T-helper 1 cell (primary cell): ENCODE results near the gene CCDC116.
"Not testable (repeated sequence)": the region's sequence is repeated elsewhere in the genome, so short reads cannot be mapped to it uniquely, and the experiment has no call there.

Source experiments
- DNase-seq, 5 donors: peaks; one replicate each; pipeline ENCODE4 v3.0.0-alpha.2; 2012 to 2020
- total RNA-seq, 4 donors: gene quantifications; one replicate each; lab custom pipeline; 2026; lab: John Stamatoyannopoulos, UW

CCDC116 gene
- 0.08 to 0.91 (median 0.37) reads per million in 4 donors for total RNA-seq

- peak; percentile 43 to 77 (median 64) for DNase-seq
Observed at GRCh38 chr22:21632237-21632895, at the start of gene CCDC116. Gene CCDC116, plus strand, starts transcription at chr22:21632760. Its CDS starts 422 bp downstream, at chr22:21633182.

GRCh38 chr22:21582801-21583740, 49.5 kb upstream of the CCDC116 start:
- no peak for DNase-seq

GRCh38 chr22:21585389-21585788, 47.2 kb upstream of the CCDC116 start:
- no peak for DNase-seq

GRCh38 chr22:21587803-21588611, 44.6 kb upstream of the CCDC116 start:
- DNase-seq = peak in 1 of 5 donors; percentile 77

- no peak for DNase-seq
Observed at GRCh38 chr22:21589396-21589795, 43.2 kb upstream of the CCDC116 start.

GRCh38 chr22:21590809-21591641, 41.5 kb upstream of the CCDC116 start:
- DNase-seq = no peak

GRCh38 chr22:21591695-21592094, 40.9 kb upstream of the CCDC116 start:
- no peak for DNase-seq

GRCh38 chr22:21592422-21592821, 40.1 kb upstream of the CCDC116 start:
- DNase-seq = no peak

GRCh38 chr22:21593406-21594232, 38.9 kb upstream of the CCDC116 start:
- no peak for DNase-seq

- no peak for DNase-seq
Observed at GRCh38 chr22:21594865-21595452, 37.6 kb upstream of the CCDC116 start.

- DNase-seq = not testable (repeated sequence)
Observed at GRCh38 chr22:21596356-21597135, 36.0 kb upstream of the CCDC116 start.

GRCh38 chr22:21598302-21598701, 34.3 kb upstream of the CCDC116 start:
- no peak for DNase-seq

- DNase-seq = no peak
Observed at GRCh38 chr22:21599053-21599893, 33.3 kb upstream of the CCDC116 start.

GRCh38 chr22:21602579-21602978, 30.0 kb upstream of the CCDC116 start:
- no peak for DNase-seq

- no peak for DNase-seq
Observed at GRCh38 chr22:21603973-21604372, 28.6 kb upstream of the CCDC116 start.

GRCh38 chr22:21605887-21606564, 26.5 kb upstream of the CCDC116 start:
- DNase-seq = no peak

- DNase-seq = no peak
Observed at GRCh38 chr22:21606775-21607174, 25.8 kb upstream of the CCDC116 start.

- not testable (repeated sequence) for DNase-seq
Observed at GRCh38 chr22:21609556-21610157, 22.9 kb upstream of the CCDC116 start.
